IMR-90 (cell line): Measurements from ENCODE around the gene GCNT3. TPM values are rescaled to one million over a fixed set of nuclear protein-coding genes. Genes with fewer than 3 reads are reported as not detected.
A peak's percentile ranks its signal among the peaks of the same experiment; 100 is the strongest.

Experiments
- ATAC-seq: fragments of 200-7000 bp; cut with Tn5 transposase; 2 replicates; pipeline ENCODE4 v1.9.1; 2020; ENCODE audit warnings: low read depth, mild to moderate bottlenecking, moderate library complexity
- BruUV-seq: library from RNA; stranded (reverse); fragments of 400-500 nt; replicated peaks from 2 replicates; lab custom pipeline; 2021; lab: Mats Ljungman, UMichigan
- CTCF ChIA-PET: fragments of 300-600 bp; formaldehyde crosslinking; extraction: SDS; loops from one replicate; lab custom pipeline; 2021; ENCODE audit warnings: antibody characterized with exemption; lab: Yijun Ruan, JAX
- POLR2A ChIA-PET: fragments of 300-600 bp; sonication (Branson Sonifier 250); formaldehyde crosslinking; loops from one replicate; lab custom pipeline; 2022; ENCODE audit warnings: antibody characterized with exemption; ENCODE audit not compliant: unreplicated experiment; lab: Charles Lee
- DNase-seq: peaks from one replicate; pipeline ENCODE4 v3.0.0; 2013
- H2AFZ ChIP-seq: replicated peaks from 2 replicates; pipeline ENCODE3; 2013; ENCODE audit warnings: low read length, mild to moderate bottlenecking; ENCODE audit not compliant: poor library complexity
- H2AK5ac ChIP-seq: 2 replicates; pipeline ENCODE4 v1.6.1; 2013; ENCODE audit warnings: low read depth, low read length, inconsistent platforms
- H2AK9ac ChIP-seq: replicated peaks from 2 replicates; pipeline ENCODE3; 2013; ENCODE audit warnings: mild to moderate bottlenecking, low read depth, low read length, moderate library complexity; ENCODE audit not compliant: poor library complexity
- H2BK120ac ChIP-seq: 2 replicates; pipeline ENCODE4 v1.6.1; 2013; ENCODE audit warnings: low read depth, low read length, inconsistent platforms
- H2BK15ac ChIP-seq: 3 replicates; pipeline ENCODE4 v1.6.1; 2013; ENCODE audit warnings: low read depth, low read length, inconsistent platforms
- H2BK20ac ChIP-seq: 2 replicates; pipeline ENCODE4 v1.6.1; 2013; ENCODE audit warnings: low read depth, mild to moderate bottlenecking, inconsistent platforms, low read length, moderate library complexity
- H2BK5ac ChIP-seq: 2 replicates; pipeline ENCODE4 v1.6.1; 2013; ENCODE audit warnings: mild to moderate bottlenecking, low read depth, low read length, inconsistent platforms; ENCODE audit not compliant: poor library complexity, severe bottlenecking
- H3K14ac ChIP-seq: replicated peaks from 2 replicates; pipeline ENCODE4 v1.6.1; 2013; ENCODE audit warnings: low read depth, low read length, inconsistent platforms
- H3K18ac ChIP-seq: 2 replicates; pipeline ENCODE4 v1.6.1; 2013; ENCODE audit warnings: low read depth, low read length, control low read depth
- H3K23ac ChIP-seq: 2 replicates; pipeline ENCODE4 v1.6.1; 2013; ENCODE audit warnings: low read depth, low read length, inconsistent platforms
- H3K27ac ChIP-seq: 2 replicates; pipeline ENCODE4 v1.5.1; 2013; ENCODE audit warnings: mild to moderate bottlenecking, control low read depth, low read length; ENCODE audit not compliant: insufficient read depth
- H3K27me3 ChIP-seq: 2 replicates; pipeline ENCODE4 v1.6.1; 2013; ENCODE audit warnings: low read length; ENCODE audit not compliant: control insufficient read depth, insufficient read depth
- H3K36me3 ChIP-seq: 2 replicates; pipeline ENCODE4 v1.6.1; 2013; ENCODE audit warnings: low read length, mixed read lengths; ENCODE audit not compliant: control insufficient read depth, insufficient read depth
- H3K4ac ChIP-seq: 2 replicates; pipeline ENCODE4 v1.6.1; 2013; ENCODE audit warnings: low read depth, low read length, inconsistent platforms
- H3K4me1 ChIP-seq: 2 replicates; pipeline ENCODE4 v1.6.1; 2013; ENCODE audit warnings: low read length, mixed read lengths; ENCODE audit not compliant: control insufficient read depth, insufficient read depth
- H3K4me2 ChIP-seq: 2 replicates; pipeline ENCODE4 v1.6.1; 2013; ENCODE audit warnings: low read depth, mild to moderate bottlenecking, control low read depth, low read length, moderate library complexity
- H3K4me3 ChIP-seq: 2 replicates; pipeline ENCODE4 v1.5.1; 2013; ENCODE audit warnings: low read depth, mild to moderate bottlenecking, control low read depth, low read length, moderate library complexity; ENCODE audit not compliant: insufficient read depth
- H3K56ac ChIP-seq: 2 replicates; pipeline ENCODE4 v1.6.1; 2013; ENCODE audit warnings: low read length, inconsistent platforms; ENCODE audit not compliant: insufficient read depth; ENCODE audit errors: extremely low read depth
- H3K79me1 ChIP-seq, 2 experiments: 2 replicates each; pipeline ENCODE4 v1.6.1; 2013; ENCODE audit warnings: low read length in 2 of 2, inconsistent platforms in 1 of 2, low read depth in 1 of 2
- H3K9ac ChIP-seq: 2 replicates; pipeline ENCODE4 v1.6.1; 2013; ENCODE audit warnings: low read depth, low read length, control low read depth
- H3K9me1 ChIP-seq: 2 replicates; pipeline ENCODE4 v1.6.1; 2013; ENCODE audit warnings: low read length, inconsistent platforms; ENCODE audit not compliant: insufficient read depth
- H3K9me3 ChIP-seq: 2 replicates; pipeline ENCODE4 v1.6.1; 2013; ENCODE audit warnings: low read length; ENCODE audit not compliant: control insufficient read depth, insufficient read depth
- H4K20me1 ChIP-seq: 2 replicates; pipeline ENCODE4 v1.6.1; 2013; ENCODE audit warnings: low read length, inconsistent platforms; ENCODE audit not compliant: insufficient read depth
- H4K5ac ChIP-seq: 2 replicates; pipeline ENCODE4 v1.6.1; 2013; ENCODE audit warnings: mild to moderate bottlenecking, low read depth, low read length, control low read depth
- H4K8ac ChIP-seq, 2 experiments: 2 replicates each; pipeline ENCODE4 v1.6.1; 2013; ENCODE audit warnings: low read depth in 2 of 2, low read length in 2 of 2, control low read depth in 1 of 2, inconsistent platforms in 1 of 2
- H4K91ac ChIP-seq: 2 replicates; pipeline ENCODE4 v1.6.1; 2013; ENCODE audit warnings: low read depth, low read length, inconsistent platforms; ENCODE audit not compliant: insufficient read depth
- CTCF ChIP-seq: conservative IDR thresholded peaks from 2 replicates; pipeline ENCODE4 v1.5.1; 2012; ENCODE audit warnings: mild to moderate bottlenecking, low read depth, low read length, improper control_type of control experiment
- USF2 ChIP-seq: fragments of 150-350 bp; IDR thresholded peaks from 2 replicates; pipeline ENCODE4 v1.6.1; 2017; ENCODE audit warnings: mild to moderate bottlenecking, antibody characterized with exemption, low read length, low read depth
- WGBS, 2 experiments: methylation state at CpG; one replicate each; pipeline versions ENCODE4 v1.1.5 to v1.1.7; 2013; ENCODE audit warnings: missing lambda C conversion rate in 2 of 2; ENCODE audit not compliant: insufficient read length in 1 of 2; ENCODE audit errors: extremely low coverage in 2 of 2; 5-methylcytosine and 5-hydroxymethylcytosine counted together
- dilution Hi-C: fragments of 300-500 bp; cut with HindIII; formaldehyde crosslinking; loops from one replicate; pipeline ENCODE4 v1.14.3; 2018; ENCODE audit warnings: low sequenced_read_pairs; ENCODE audit not compliant: unreplicated experiment
- in situ Hi-C: fragments of 300-500 bp; cut with MboI; formaldehyde crosslinking; loops from 3 replicates; pipeline ENCODE4 v1.14.3; 2019; ENCODE audit warnings: low sequenced_read_pairs, inconsistent platforms, mixed read lengths
- intact Hi-C: fragments of 100-400 bp; cut with micrococcal nuclease; formaldehyde crosslinking; loops from 2 replicates; pipeline ENCODE4 v1.10.0; 2022
- polyA plus RNA-seq, 3 experiments: library from polyadenylated mRNA; depleted of rRNA; stranded (reverse); fragments of >200 nt; gene quantifications; 2 replicates each; pipeline ENCODE4 v1.2.3, GENCODE V29; 2012; ENCODE audit warnings: low replicate concordance in 1 of 3
- total RNA-seq: library from RNA; depleted of rRNA; stranded (reverse); fragments of >200 nt; gene quantifications from 2 replicates; pipeline ENCODE4 v1.2.3, GENCODE V29; 2012

Gene GCNT3
- total and polyA plus RNA-seq, 2 of the 4 experiments (the other 2 are of a cell fraction), result not detected

GRCh38 chr15:59562448-59563186 lies 49.0 kb upstream of the GCNT3 start:
- no peak overlapping the region for H4K8ac ChIP-seq
- no peak overlapping the region for H2BK120ac ChIP-seq
- H3K4ac ChIP-seq, result no peak overlapping the region
- dilution Hi-C loops, result no loop called here
- ATAC-seq (no peak), DNase-seq (no peak)
- no peak overlapping the region for H2AK5ac ChIP-seq
- no peak overlapping the region for H2BK15ac ChIP-seq
- in situ Hi-C loops, result no loop called here
- H3K27me3 ChIP-seq, result peaks cover 2% of the 10 kb centered on the region; the same call in 1 of the 2 replicates
- TF ChIP-seq USF2 (no peak), CTCF (peak; percentile 25; the same call in 1 of the 2 replicates)
- H2BK20ac ChIP-seq, result no peak overlapping the region
- WGBS, 2 experiments, result no CpG with 5 or more reads among the region's 2 CpGs
- no peak overlapping the region for H3K23ac ChIP-seq
- no peak overlapping the region for H3K9ac ChIP-seq
- no TSS peak for BruUV-seq
- intact Hi-C loops, result no loop called here
- H3K9me3 ChIP-seq, result 0 out of 2 replicates have a peak, but pooled peaks cover 2% of the 10 kb centered on the region
- H3K4me3 ChIP-seq, result no peak overlapping the region
- H2AFZ ChIP-seq, result no peak overlapping the region
- H2BK5ac ChIP-seq, result no peak overlapping the region
- H3K4me2 ChIP-seq, result no peak overlapping the region
- no peaks in the 10 kb centered on the region for H3K9me1 ChIP-seq
- no peak overlapping the region for H2AK9ac ChIP-seq
- H4K91ac ChIP-seq, result no peak overlapping the region
- H3K18ac ChIP-seq, result no peak overlapping the region
- H3K36me3 ChIP-seq, result no peaks in the 10 kb centered on the region
- ChIA-PET POLR2A (no interaction called here), CTCF (interaction anchor here (1.0 kb wide), 1 partner anchor 11 kb away, joined by 4 read pairs; no protein-coding TSS in a partner anchor)
- no peak overlapping the region for H3K56ac ChIP-seq
- no peaks in the 10 kb centered on the region for H3K79me1 ChIP-seq
- no peaks in the 10 kb centered on the region for H3K4me1 ChIP-seq
- H4K20me1 ChIP-seq, result no peaks in the 10 kb centered on the region
- H4K5ac ChIP-seq, result no peak overlapping the region
- no peak overlapping the region for H3K14ac ChIP-seq
- no peak overlapping the region for H3K27ac ChIP-seq
